ENCODE measurements around the gene CHM.

- TF ChIP-seq CTCF (IDR thresholded peaks at IDR 0.05) (no peak), POLR2AphosphoS5 (IDR thresholded peaks at IDR 0.05) (no peak), POLR2A (IDR thresholded peaks at IDR 0.05) (no peak)
Measured at GRCh38 chrX:85914431-85914830, 132.9 kb downstream of the CHM start.
